HCT116 (cell line): ENCODE measurements around the gene SLC51A. TPM values are rescaled to one million over a fixed set of nuclear protein-coding genes. Genes with fewer than 3 reads are reported as not detected.

Source experiments
- ATAC-seq: fragments of 200-7000 bp; cut with Tn5 transposase; 2 replicates; pipeline ENCODE4 v1.9.1; 2020; ENCODE audit warnings: mild to moderate bottlenecking, moderate library complexity
- BruUV-seq: library from RNA; stranded (reverse); fragments of 400-500 nt; replicated peaks from 2 replicates; lab custom pipeline; 2021; lab: Mats Ljungman, UMichigan
- CTCF ChIA-PET: fragments of 300-600 bp; sonication (Branson Sonifier 250); formaldehyde crosslinking; loops from one replicate; lab custom pipeline; 2021; ENCODE audit warnings: antibody characterized with exemption; lab: Charles Lee
- POLR2A ChIA-PET: fragments of 300-600, 350-600 bp; sonication (Branson Sonifier 250); formaldehyde crosslinking; loops from one replicate; lab custom pipeline; 2021; ENCODE audit warnings: antibody characterized with exemption; lab: Charles Lee
- RAD21 ChIA-PET, 2 experiments: fragments of 300-600 bp; sonication (Branson Sonifier 250); formaldehyde crosslinking; loops; one replicate each; lab custom pipeline; 2023; ENCODE audit warnings: low total read pairs in 2 of 2; ENCODE audit not compliant: uncharacterized antibody in 2 of 2, unreplicated experiment in 2 of 2, low non-redundant PET in 1 of 2; lab: Charles Lee
- DNase-seq: peaks from one replicate; pipeline ENCODE4 v3.0.0-alpha.2; 2010; ENCODE audit warnings: low read depth, low spot score
- H2AFZ ChIP-seq: fragments of 200-600 bp; shearing (Covaris generic), sonication (generic); 2 replicates; pipeline ENCODE4 v1.6.1; 2017; ENCODE audit warnings: low read depth, mixed run types, mixed read lengths, antibody characterized with exemption, low read length; ENCODE audit not compliant: poor library complexity, severe bottlenecking
- H3K27ac ChIP-seq: 2 replicates; pipeline ENCODE4 v1.5.1; 2012; ENCODE audit warnings: low read depth, low read length
- H3K27me3 ChIP-seq: fragments of 200-600 bp; sonication (generic); 2 replicates; pipeline ENCODE4 v1.6.1; 2016; ENCODE audit warnings: mixed run types, low read length, mixed read lengths; ENCODE audit not compliant: insufficient read depth
- H3K36me3 ChIP-seq, 2 experiments: fragments of 200-500 bp in 1 of 2; fragments of 200-600 bp in 1 of 2; sonication (Bioruptor generic) in 1 of 2; sonication (generic) in 1 of 2; 2 replicates each; pipeline versions ENCODE4 v1.5.1 to v1.6.1; 2014 to 2016; ENCODE audit warnings: low read length in 2 of 2, inconsistent platforms in 1 of 2, mixed read lengths in 1 of 2, mixed run types in 1 of 2; ENCODE audit not compliant: insufficient read depth in 2 of 2, control insufficient read depth in 1 of 2
- H3K4me1 ChIP-seq, 2 experiments: fragments of 200-600 bp in 1 of 2; sonication (generic) in 1 of 2; 2 replicates each; pipeline versions ENCODE4 v1.5.1 to v1.6.1; 2012 to 2017; ENCODE audit warnings: low read length in 2 of 2, inconsistent platforms in 1 of 2, mild to moderate bottlenecking in 1 of 2, mixed read lengths in 1 of 2, mixed run types in 1 of 2, moderate library complexity in 1 of 2; ENCODE audit not compliant: insufficient read depth in 2 of 2, control insufficient read depth in 1 of 2
- H3K4me2 ChIP-seq: fragments of 200-600 bp; sonication (generic); 2 replicates; pipeline ENCODE4 v1.6.1; 2017; ENCODE audit warnings: mixed run types, low read length, mixed read lengths
- H3K4me3 ChIP-seq, 2 experiments: fragments of 200-600 bp in 1 of 2; sonication (generic) in 1 of 2; replicated peaks in 1 of 2; 2 replicates each; pipeline ENCODE4 v1.5.1; 2011 to 2016; ENCODE audit warnings: low read length in 2 of 2, control low read depth in 1 of 2, low read depth in 1 of 2, mild to moderate bottlenecking in 1 of 2, mixed read lengths in 1 of 2, mixed run types in 1 of 2
- H3K79me2 ChIP-seq: fragments of 200-600 bp; sonication (generic); 2 replicates; pipeline ENCODE4 v1.6.1; 2017; ENCODE audit warnings: mild to moderate bottlenecking, mixed run types, low read length, moderate library complexity, mixed read lengths; ENCODE audit not compliant: insufficient read depth
- H3K9ac ChIP-seq: fragments of 200-600 bp; sonication (generic); 2 replicates; pipeline ENCODE4 v1.6.1; 2016; ENCODE audit warnings: low read length, mixed read lengths
- H3K9me2 ChIP-seq: fragments of 200-600 bp; sonication (generic), shearing (Covaris generic); 2 replicates; pipeline ENCODE4 v1.6.1; 2017; ENCODE audit warnings: mixed run types, mild to moderate bottlenecking, moderate library complexity; ENCODE audit not compliant: insufficient read depth
- H3K9me3 ChIP-seq, 2 experiments: fragments of 200-500 bp in 1 of 2; fragments of 200-600 bp in 1 of 2; sonication (Bioruptor generic) in 1 of 2; sonication (generic) in 1 of 2; 2 replicates each; pipeline ENCODE4 v1.6.1; 2014 to 2017; ENCODE audit warnings: low read length in 2 of 2, mixed read lengths in 2 of 2, inconsistent platforms in 1 of 2, low read depth in 1 of 2, mild to moderate bottlenecking in 1 of 2, mixed run types in 1 of 2, moderate library complexity in 1 of 2; ENCODE audit not compliant: control insufficient read depth in 1 of 2, insufficient read depth in 1 of 2
- H4K20me1 ChIP-seq: fragments of 200-600 bp; sonication (generic), shearing (Covaris generic); 2 replicates; pipeline ENCODE4 v1.6.1; 2017; ENCODE audit warnings: mixed run types, mild to moderate bottlenecking, moderate library complexity; ENCODE audit not compliant: insufficient read depth
- CBX3 ChIP-seq: IDR thresholded peaks from 2 replicates; pipeline ENCODE4 v1.6.1; 2012; ENCODE audit warnings: low read depth
- CEBPB ChIP-seq: IDR thresholded peaks from 2 replicates; pipeline ENCODE4 v1.6.1; 2012; ENCODE audit warnings: low read depth
- EGR1 ChIP-seq: IDR thresholded peaks from 2 replicates; pipeline ENCODE4 v1.6.1; 2012; ENCODE audit warnings: low read depth
- ELF1 ChIP-seq: IDR thresholded peaks from 2 replicates; pipeline ENCODE4 v1.6.1; 2012; ENCODE audit warnings: low read depth, borderline replicate concordance
- EZH2phosphoT487 ChIP-seq: fragments of 200-600 bp; IDR thresholded peaks from 2 replicates; pipeline ENCODE4 v1.6.1; 2018; ENCODE audit warnings: antibody characterized with exemption, borderline replicate concordance
- JUND ChIP-seq: IDR thresholded peaks from 2 replicates; pipeline ENCODE4 v1.6.1; 2012
- POLR2AphosphoS5 ChIP-seq: IDR thresholded peaks from 2 replicates; pipeline ENCODE4 v1.6.1; 2011; ENCODE audit warnings: mild to moderate bottlenecking, low read depth, low read length, moderate library complexity
- RAD21 ChIP-seq: IDR thresholded peaks from 2 replicates; pipeline ENCODE4 v1.6.1; 2012; ENCODE audit warnings: low read depth, mild to moderate bottlenecking
- SRF ChIP-seq: IDR thresholded peaks from 2 replicates; pipeline ENCODE4 v1.6.1; 2012; ENCODE audit warnings: low read depth
- TCF7L2 ChIP-seq: IDR thresholded peaks from 2 replicates; pipeline ENCODE4 v1.7.0; 2011; ENCODE audit warnings: borderline replicate concordance, inconsistent platforms; ENCODE audit not compliant: insufficient read depth, insufficient read length; ENCODE audit errors: extremely low read depth
- YY1 ChIP-seq: IDR thresholded peaks from 2 replicates; pipeline ENCODE4 v1.6.1; 2011; ENCODE audit warnings: low read length, low read depth, moderate library complexity, mild to moderate bottlenecking; ENCODE audit not compliant: insufficient replicate concordance; ENCODE audit errors: extremely low read depth
- ZNF274 ChIP-seq: fragments of 200-500 bp; sonication (Bioruptor generic); IDR thresholded peaks from 2 replicates; pipeline ENCODE4 v1.6.1; 2014; ENCODE audit warnings: mild to moderate bottlenecking, low read depth, low read length, inconsistent platforms
- intact Hi-C: fragments of 100-400 bp; cut with micrococcal nuclease; formaldehyde crosslinking; loops from 2 replicates; pipeline ENCODE4 v1.10.0; 2022
- total RNA-seq: library from RNA; stranded (reverse); gene quantifications from one replicate; pipeline ENCODE4 v1.2.1, GENCODE V29; 2021; ENCODE audit not compliant: unreplicated experiment
- TF ChIP-seq, protein P1 (sequence below), 3 experiments: fragments of 200-600 bp in 1 of 3; sonication (generic) in 1 of 3; IDR thresholded peaks in 2 of 3; conservative IDR thresholded peaks in 1 of 3; 2 replicates each; pipeline ENCODE4 v1.5.1; 2012 to 2017; ENCODE audit warnings: low read depth in 2 of 3, low read length in 2 of 3, antibody characterized with exemption in 1 of 3, borderline replicate concordance in 1 of 3, control low read depth in 1 of 3, mild to moderate bottlenecking in 1 of 3, mixed read lengths in 1 of 3, mixed run types in 1 of 3, moderate library complexity in 1 of 3; ENCODE audit not compliant: insufficient read depth in 1 of 3
- TF ChIP-seq, protein P2 (sequence below): IDR thresholded peaks from 2 replicates; pipeline ENCODE4 v1.6.1; 2012

Gene SLC51A
- total RNA-seq, 1 experiment from 2014 or later = not detected

DNA sequence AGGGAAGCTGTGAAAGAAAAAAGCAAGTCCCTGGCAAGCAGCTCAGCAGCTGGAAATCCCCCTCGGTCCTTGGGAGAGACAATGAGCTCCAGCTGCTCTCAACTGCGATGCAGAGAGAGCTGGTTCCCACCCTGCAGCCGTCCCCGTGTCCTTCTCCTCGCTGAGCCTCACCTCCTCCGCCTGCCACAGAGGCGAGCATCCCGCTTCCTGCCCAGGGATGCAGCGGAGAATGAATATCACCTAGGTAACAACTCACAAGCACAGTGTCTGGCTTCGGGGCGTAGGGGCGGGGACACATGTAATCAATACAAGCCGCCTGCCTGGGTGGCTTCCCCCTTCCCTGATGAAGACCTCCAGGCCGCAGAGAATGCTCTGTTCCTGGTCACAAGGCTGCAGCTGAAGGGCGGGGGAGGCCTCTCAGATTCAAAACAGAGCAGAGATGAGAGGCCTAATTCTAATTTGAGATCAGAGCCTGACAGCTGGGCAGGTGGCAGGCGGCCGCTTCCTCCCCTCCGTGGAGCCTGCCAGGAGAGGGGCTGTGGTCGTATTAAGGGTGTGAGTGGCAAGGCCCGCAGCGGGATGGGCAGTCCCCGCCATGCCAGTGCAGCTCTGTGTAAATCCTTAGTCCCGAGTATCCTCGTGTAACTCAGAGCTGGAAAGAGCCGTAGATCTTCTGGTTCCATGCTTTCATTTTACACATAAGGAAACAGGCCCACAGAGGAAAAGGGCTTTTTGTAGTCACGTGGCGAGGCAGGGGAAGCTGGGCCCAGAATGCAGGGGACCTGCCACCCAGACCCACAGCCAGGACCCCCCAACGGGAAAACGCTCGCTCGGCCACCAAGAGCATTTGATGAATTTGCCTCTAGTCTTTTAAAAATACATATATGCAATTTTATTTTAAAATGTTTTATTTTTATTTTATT lies 29.4 kb upstream of the SLC51A start:
- no TSS peak for BruUV-seq
- Histone ChIP-seq H3K4me1 (peaks cover 2 to 9% of the 10 kb centered on the region in 2 experiments; a peak in 3 of 4 replicates), H3K9me2 (no peaks in the 10 kb centered on the region), H3K4me2 (no peak overlapping the region), H3K27ac (no peak overlapping the region), H3K9me3 (no peaks in the 10 kb centered on the region), H3K36me3 (no peaks in the 10 kb centered on the region), H2AFZ (no peak overlapping the region), H3K27me3 (no peaks in the 10 kb centered on the region), H3K4me3 (no peak overlapping the region), H4K20me1 (no peaks in the 10 kb centered on the region), H3K9ac (no peak overlapping the region), H3K79me2 (no peaks in the 10 kb centered on the region)
- intact Hi-C loops = no loop called here
- no peak for DNase-seq
- RAD21 ChIA-PET = no interaction called here
- POLR2A ChIA-PET = no interaction called here
- CTCF ChIA-PET = no interaction called here
- TF ChIP-seq EZH2phosphoT487 (no peak), CEBPB (no peak), POLR2AphosphoS5 (no peak), ELF1 (no peak), ZNF274 (no peak)
- no peak for ATAC-seq

DNA sequence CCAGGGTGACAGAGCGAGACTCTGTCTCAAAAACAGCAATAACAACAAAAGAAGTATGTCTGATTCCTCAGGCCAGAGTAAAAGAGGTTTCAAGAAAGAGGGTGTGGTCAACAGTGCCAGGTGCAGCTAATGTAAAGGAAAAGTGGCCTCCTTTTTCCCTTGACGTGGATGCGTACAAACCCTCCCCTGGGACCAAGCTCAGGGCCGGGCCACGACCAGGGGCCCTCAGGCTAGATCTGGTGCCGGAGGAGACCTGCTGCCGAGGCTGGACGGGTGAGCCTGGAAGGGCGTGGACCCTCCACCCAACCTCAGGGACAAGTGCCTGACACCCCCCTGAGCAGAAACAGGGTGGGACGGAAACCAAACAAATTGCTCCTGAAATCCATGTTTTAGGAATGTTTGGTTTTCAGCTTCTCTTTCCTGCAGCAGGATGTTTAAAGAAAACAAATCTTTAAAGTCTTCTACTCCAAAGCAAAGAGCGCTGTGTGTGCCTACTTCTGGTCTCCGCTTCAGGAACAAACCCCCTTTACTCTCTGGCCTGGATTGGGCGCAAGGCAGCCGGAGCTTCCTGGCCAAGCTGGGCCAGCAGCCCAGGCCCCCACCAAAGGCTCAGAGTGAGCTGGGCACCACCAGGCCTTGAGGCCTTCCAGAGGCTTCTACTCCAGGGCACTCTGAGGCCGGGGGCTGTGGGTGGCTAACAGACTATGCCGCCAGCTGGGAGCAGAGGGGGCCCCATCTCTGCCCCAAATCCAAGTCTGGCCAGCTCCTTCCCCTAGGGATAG lies 26.6 kb upstream of the SLC51A start:
- no TSS peak for BruUV-seq
- DNase-seq (no peak), ATAC-seq (no peak)
- Histone ChIP-seq H3K27ac (no peak overlapping the region), H3K4me3 (no peak overlapping the region), H4K20me1 (no peaks in the 10 kb centered on the region), H3K9me3 (no peaks in the 10 kb centered on the region), H3K4me2 (no peak overlapping the region), H3K27me3 (no peaks in the 10 kb centered on the region), H3K4me1 (no peaks in the 10 kb centered on the region), H3K36me3 (no peaks in the 10 kb centered on the region), H3K9me2 (no peaks in the 10 kb centered on the region), H3K79me2 (no peaks in the 10 kb centered on the region), H3K9ac (no peak overlapping the region), H2AFZ (no peak overlapping the region)
- intact Hi-C loops = no loop called here
- CTCF ChIA-PET = no interaction called here
- POLR2A ChIA-PET = no interaction called here
- TF ChIP-seq, protein P1, sequence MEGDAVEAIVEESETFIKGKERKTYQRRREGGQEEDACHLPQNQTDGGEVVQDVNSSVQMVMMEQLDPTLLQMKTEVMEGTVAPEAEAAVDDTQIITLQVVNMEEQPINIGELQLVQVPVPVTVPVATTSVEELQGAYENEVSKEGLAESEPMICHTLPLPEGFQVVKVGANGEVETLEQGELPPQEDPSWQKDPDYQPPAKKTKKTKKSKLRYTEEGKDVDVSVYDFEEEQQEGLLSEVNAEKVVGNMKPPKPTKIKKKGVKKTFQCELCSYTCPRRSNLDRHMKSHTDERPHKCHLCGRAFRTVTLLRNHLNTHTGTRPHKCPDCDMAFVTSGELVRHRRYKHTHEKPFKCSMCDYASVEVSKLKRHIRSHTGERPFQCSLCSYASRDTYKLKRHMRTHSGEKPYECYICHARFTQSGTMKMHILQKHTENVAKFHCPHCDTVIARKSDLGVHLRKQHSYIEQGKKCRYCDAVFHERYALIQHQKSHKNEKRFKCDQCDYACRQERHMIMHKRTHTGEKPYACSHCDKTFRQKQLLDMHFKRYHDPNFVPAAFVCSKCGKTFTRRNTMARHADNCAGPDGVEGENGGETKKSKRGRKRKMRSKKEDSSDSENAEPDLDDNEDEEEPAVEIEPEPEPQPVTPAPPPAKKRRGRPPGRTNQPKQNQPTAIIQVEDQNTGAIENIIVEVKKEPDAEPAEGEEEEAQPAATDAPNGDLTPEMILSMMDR (IDR thresholded peaks at IDR 0.05 in 2 of 3, conservative IDR thresholded peaks at IDR 0.05 in 1 of 3; ENCODE audit: borderline replicate concordance in 1 of 3, insufficient read depth in 1 of 3, low read depth in 2 of 3, low read length in 2 of 3) = no peak
- no peak for TF ChIP-seq CBX3
- TF ChIP-seq EGR1 = no peak
- TF ChIP-seq RAD21 = no peak
- TF ChIP-seq, protein P2, sequence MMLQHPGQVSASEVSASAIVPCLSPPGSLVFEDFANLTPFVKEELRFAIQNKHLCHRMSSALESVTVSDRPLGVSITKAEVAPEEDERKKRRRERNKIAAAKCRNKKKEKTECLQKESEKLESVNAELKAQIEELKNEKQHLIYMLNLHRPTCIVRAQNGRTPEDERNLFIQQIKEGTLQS = no peak
- no peak for TF ChIP-seq TCF7L2
- no peak for TF ChIP-seq EZH2phosphoT487
- no peak for TF ChIP-seq JUND
- no peak for TF ChIP-seq SRF
- no peak for TF ChIP-seq YY1
- no peak for TF ChIP-seq ELF1
- RAD21 ChIA-PET = no interaction called here
